HG02798 (cell line): Measurements from ENCODE around the gene PRKD2.
"Not testable (repeated sequence)": the region's sequence is repeated elsewhere in the genome, so short reads cannot be mapped to it uniquely, and the experiment has no call there.

Experiments
- ATAC-seq: cut with Tn5 transposase; IDR thresholded peaks from one replicate; pipeline ENCODE4 v1.9.1; 2021; ENCODE audit warnings: mild to moderate bottlenecking; ENCODE audit not compliant: unreplicated experiment, poor library complexity

PRKD2 gene

GRCh38 chr19:46637224-46637623, 79.7 kb downstream of the PRKD2 start:
- no peak for ATAC-seq

GRCh38 chr19:46635920-46636761, 80.8 kb downstream of the PRKD2 start, which contains the start of gene GNG8:
TSS of gene GNG8 (minus strand) at chr19:46636202. CDS start at chr19:46634682, 1,520 bp downstream.
- no peak for ATAC-seq

GRCh38 chr19:46634656-46635218, 82.2 kb downstream of the PRKD2 start:
- ATAC-seq: no peak

- ATAC-seq: peak; percentile 67
Measured at GRCh38 chr19:46634045-46634655, 82.8 kb downstream of the PRKD2 start.

GRCh38 chr19:46633130-46633529, 83.8 kb downstream of the PRKD2 start:
- ATAC-seq: no peak

- ATAC-seq: no peak
Measured at GRCh38 chr19:46631481-46631880, 85.4 kb downstream of the PRKD2 start.

GRCh38 chr19:46630586-46631205, 86.2 kb downstream of the PRKD2 start:
- ATAC-seq: no peak

- no peak for ATAC-seq
Measured at GRCh38 chr19:46629546-46630025, 87.3 kb downstream of the PRKD2 start.

GRCh38 chr19:46628970-46629369, 87.9 kb downstream of the PRKD2 start:
- not testable (repeated sequence) for ATAC-seq

GRCh38 chr19:46626446-46626845, 90.5 kb downstream of the PRKD2 start:
- ATAC-seq: no peak

- ATAC-seq: no peak
Measured at GRCh38 chr19:46625731-46626130, 91.2 kb downstream of the PRKD2 start.

GRCh38 chr19:46624958-46625661, 91.8 kb downstream of the PRKD2 start, which contains the start of gene PTGIR:
TSS of gene PTGIR (minus strand) at chr19:46625089. CDS start at chr19:46624225, 864 bp downstream.
- ATAC-seq: no peak
